NCI-H2227 (cell line): ENCODE data around the gene ZNF664.

ENCODE experiments used
- DNase-seq: peaks from one replicate; lab custom pipeline; 2025; ENCODE audit not compliant: unreplicated experiment; lab: John Stamatoyannopoulos, UW

ZNF664 gene

GRCh38 chr12:124007826-124008570 is 35.0 kb downstream of the ZNF664 start:
- DNase-seq = no peak

GRCh38 chr12:124008595-124008994 is 35.6 kb downstream of the ZNF664 start:
- DNase-seq = no peak

DNA sequence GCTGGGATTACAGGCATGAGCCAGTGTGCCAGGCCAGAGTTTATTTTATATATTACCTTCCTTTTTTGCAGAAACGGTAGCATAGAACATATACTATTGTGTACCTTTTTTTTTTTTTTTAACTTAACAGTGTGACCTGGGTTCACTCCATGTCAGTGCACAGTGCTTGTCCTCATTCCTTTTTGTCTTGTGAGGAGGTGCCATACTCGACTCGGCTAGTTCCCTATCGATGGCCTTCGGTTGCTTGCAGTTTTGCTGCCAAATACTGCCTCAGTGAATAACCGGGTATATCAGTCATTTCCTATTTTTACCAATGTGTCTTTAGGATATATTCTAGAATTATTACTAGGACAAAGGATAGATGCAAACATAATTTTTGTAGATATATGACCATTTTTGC is 36.8 kb downstream of the ZNF664 start:
- no peak for DNase-seq

- no peak for DNase-seq
Measured at GRCh38 chr12:124010687-124011086, 37.7 kb downstream of the ZNF664 start.

DNA sequence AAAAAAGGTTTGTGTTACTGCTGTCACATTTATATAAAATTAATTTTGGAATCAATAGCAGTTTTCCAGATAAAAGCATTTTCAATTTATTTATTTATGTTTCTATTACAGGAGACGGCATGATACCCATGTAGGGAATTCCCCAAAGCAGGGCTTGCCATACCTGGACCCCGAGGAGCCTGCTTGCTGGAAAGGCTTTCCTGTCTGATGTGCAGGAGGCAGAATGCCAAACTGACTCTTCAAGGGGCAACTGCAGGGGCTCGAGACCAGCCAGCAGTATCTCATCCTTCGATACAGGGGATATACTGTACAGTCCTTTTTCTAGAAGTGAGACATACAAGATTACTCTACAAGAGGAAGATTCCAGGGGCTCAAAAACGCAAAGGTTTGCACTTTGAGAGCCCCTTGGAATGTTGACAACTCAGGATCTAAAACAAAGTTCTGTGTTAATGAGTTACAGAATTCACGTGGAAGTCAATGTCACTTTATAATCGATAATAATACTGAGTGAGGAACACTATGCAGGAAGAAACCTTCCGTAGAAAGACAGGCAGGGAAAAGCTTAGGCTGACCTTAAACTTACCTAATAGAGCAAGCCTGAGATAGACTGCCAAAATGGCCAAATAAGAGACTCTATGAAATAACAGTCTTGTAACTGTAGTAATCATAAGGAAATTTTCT is 38.6 kb downstream of the ZNF664 start:
- DNase-seq = no peak

- DNase-seq = no peak
Measured at GRCh38 chr12:124013073-124013472, 40.1 kb downstream of the ZNF664 start.

DNA sequence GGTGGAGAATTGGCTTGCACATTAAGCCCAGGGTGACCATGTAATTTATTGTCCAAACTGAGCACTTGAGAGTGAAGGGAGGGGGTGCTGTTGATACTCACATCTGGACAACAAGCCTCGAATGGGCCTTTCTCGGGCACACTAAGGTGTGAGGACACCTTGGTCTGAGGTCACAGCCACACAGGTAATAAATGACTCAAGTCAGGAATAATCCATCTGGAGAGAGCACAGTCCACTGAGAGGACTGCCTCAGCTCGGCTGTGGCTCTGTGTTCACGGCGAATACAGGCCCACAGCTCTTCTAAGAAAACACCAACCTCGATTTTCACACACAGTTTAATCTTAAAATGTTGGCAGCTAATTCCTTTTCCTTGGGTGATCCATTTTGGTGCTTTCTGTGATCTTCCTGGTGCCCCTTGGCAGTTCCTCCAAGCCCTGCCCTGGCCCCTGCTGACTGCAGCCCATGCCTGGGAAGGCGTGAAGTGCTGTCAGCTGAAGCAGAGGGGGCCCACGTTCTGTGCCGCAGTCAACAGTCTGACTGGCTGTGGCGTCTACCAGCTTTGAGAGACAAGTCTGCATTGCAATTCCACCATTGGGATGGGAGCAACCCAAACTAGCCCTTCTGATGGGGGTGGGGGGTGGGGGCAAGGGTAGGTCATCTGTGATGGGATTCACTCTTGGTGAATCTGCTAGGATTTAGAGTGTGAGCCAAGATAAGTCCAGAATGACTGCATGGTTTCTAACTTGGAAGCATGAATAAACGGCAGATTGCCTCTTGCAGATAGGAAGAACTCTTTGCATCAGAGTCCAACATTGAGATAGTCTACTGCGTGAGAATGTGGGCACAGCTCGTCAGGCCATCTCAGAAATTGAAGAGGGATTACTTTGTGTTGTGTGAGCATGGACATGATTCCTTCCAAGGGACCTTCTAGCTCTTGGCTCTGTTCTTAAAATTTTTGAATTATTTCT is 42.8 kb downstream of the ZNF664 start:
- DNase-seq = no peak

GRCh38 chr12:124017064-124017463 is 44.0 kb downstream of the ZNF664 start:
- DNase-seq = no peak

DNA sequence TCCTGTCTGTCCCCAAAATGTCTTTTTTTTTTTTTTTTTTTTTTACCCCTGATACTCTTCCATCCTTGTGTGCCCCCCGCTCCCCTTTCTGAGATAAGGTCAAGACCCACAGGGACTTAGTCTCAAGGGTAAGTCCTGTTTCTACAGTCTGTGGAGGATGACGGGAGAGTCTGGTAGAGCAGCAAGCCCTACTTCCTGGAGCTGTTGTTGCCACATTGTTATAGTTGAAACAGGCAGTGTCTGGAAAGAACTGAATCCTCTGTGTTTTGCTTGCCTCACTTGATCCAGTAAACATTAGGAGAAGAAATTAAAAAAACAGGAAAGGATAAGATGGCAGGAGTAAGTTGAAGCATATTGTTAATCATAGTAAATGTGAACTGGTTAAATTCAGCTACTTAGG is 45.5 kb downstream of the ZNF664 start:
- DNase-seq = no peak

DNA sequence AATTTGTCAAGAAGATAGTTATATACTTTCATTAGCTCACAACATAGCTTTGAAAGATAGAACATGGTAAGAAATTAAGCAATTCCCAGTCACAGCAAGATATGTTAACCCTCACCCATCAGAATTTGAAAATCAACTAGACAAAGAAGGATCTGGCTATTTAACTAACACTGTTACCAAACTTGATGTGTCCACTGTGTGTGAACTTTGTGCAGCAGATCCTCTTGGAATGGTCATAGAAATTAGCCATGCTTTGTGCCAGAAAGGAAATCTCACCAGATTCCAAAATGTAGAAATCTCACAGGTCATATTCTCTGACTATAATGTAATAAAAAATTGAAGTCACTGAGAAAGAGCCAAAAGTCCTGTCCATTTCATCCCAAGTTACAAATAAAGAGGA is 46.1 kb downstream of the ZNF664 start:
- DNase-seq = no peak

DNA sequence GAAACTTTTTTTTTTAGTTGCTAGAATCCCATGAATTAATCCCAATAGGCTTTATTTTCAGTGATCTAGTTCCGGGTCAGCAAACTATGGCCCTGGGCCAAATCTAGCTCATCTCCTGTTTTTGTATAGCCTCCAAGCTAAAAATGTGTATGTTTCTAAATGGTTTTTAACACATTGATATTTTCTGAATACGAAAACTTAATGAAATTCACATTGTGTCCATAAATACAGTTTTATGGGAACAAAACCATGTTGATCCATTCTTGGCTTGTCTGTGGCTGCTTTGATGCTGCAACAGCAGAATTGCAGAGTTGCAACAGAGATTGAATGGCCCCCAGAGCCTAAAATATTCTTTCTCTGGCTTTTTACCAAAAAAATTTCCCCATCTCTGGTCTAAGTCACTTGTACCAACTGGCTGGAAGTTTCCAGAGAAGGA is 47.5 kb downstream of the ZNF664 start:
- DNase-seq = no peak

DNA sequence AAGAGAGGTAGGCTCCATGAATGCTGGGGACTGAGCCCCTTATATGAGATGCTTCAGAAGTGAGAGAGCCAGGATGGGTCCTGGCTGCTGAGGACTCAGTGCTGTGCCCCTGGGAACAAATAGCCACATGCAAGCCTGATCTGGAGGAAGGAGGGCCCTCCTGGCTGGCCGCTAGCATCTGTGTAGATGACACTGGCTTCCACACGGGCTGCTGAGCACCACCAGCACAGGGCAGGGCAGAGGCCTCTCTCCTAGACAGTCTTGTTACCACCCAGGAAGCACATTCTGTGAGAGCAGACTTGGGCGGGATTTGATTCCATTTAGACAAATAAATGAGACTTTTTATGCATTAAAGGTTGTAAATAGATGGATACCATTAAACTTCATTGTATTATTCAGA is 48.0 kb downstream of the ZNF664 start:
- no peak for DNase-seq

DNA sequence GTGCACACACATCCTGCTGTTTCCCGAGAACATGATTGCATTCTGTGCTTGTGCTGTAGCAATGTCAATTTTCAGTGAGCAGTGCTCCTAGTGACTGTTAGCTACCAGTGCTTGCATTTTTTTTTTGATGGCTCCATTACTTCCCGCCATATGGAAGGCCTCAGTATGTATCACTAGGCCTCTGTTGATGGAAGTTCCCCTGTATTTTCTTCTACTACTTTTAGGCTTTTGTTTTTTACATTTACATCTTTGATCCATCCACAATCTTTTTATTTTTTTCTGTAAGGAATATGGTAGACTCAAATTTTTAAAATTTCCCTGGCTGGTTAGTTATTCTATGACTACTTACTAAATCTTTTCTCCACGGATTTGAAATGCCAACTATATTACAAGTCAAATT is 49.1 kb downstream of the ZNF664 start:
- no peak for DNase-seq

GRCh38 chr12:124024263-124024678 is 51.3 kb downstream of the ZNF664 start:
- DNase-seq = no peak

GRCh38 chr12:124024776-124025175 is 51.8 kb downstream of the ZNF664 start:
- DNase-seq = no peak

DNA sequence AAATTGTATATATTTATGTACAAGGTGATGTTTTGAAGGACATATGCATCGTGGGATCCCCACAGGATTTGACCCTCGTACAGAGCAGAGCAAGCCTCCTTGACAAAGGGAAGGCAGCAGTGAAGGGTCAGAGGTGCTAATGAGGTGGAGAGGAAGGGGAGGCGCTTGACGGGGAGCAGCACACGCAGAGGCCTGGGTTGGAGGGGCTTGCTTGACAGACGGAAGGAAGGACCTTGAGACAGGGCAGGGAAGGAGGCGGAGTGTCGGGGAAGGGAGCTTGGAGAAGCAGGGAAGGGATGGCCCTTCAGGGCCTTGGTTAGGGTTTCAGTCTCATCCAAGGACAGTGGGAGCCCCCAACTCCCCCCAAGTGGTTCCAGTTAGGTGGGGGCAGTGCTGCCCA is 52.6 kb downstream of the ZNF664 start:
- no peak for DNase-seq

DNA sequence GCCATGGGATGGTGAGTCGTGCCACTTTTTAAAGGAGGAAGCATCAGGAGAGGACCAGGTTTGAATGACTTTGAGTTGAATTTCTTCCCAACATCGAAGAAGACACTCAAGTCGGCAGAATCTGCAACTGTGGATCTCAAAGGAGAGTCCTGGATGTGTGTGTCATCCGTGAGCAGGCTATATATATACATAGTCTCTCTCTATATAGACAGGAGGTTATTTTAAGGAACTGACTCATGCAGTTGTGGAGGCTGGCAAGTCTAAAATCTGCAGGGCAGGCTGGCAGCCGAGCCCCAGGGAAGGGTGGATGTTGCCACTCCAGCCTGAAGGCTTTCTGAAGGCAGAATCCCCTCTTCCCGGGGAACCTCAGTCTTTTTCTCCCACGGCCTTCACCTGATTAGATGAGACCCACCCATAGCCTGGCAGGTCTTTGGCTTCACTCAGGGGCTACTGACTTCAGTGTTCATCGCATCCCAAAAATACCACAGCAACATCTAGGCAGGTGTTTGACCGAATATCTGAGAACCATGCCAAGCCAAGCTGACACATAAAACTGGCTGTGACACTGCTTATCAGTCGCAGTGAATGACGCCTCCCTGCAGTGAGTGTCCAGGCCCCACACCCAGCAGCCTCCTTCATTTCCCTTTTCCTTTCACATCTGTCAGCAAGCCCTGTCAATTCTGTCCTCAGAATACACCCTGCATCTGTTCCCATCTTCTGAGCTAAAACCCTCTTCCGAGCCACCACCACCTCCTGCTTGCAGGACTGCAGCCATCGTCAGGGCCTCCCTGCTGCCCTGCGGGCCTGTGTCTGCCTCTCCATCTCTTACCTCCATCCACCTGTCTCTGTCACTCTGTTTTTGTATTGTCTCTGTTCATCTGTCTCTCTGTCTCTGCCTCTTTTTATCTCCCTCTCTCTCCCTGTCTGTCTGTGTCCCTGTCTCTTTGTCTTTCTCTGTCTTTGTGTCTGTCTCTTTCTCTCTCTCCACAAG is 54.0 kb downstream of the ZNF664 start:
- no peak for DNase-seq

DNA sequence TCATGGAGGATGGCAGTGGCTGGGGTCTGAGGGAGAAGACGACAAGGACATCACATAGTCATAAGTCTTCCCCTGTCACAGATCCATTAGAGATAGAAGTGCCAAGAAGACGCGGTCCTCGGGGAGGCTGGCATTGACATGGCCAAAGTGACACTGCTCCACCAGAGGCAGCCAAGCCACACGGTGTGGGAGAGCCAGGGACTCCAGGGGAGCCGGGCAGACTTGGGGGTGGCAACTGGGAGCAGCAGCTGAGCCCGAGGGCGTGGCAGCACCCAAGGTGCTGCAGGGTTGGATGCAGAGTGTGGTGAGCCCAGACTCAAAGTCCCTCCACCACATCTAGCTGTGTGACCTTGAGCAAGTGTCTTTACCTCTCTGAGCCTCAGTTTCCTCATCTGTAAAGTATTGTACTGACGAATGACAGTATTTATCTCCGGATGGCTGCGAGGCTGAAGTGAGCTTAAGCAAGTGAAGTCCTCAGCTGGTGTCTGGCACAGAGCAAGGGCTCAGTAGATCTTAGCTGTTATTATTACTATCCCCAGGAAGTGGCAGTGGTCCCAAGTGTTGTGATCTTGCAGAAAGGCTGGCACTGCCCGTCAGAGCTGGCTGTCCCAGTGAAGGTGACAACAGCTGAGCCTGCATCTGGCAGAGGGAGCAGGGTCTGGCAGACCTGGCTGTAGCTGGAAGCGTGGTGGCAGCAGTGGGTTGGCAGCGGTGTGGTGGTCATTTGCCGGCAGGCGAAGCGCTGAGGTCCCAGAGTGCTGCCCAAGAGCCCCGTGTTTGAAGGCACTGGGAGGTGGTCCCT is 54.9 kb downstream of the ZNF664 start:
- DNase-seq = no peak

DNA sequence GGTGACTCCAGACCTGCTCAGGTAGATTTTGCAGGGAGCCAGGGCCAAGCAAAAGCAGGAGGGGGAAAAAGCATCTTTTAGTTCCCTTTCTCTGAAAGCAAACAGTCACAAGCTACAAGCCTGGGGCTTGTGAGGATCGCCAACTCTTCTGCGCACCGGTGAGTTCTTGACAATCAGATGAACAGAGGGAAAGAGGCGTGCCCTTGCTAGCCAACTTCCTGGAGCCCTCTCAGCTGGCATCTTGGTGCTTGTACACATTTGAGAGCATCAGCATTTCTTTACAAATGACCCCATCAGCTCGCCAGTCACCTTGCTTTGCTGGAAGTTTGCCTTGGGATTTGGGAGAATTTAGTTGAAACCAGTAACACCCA is 55.5 kb downstream of the ZNF664 start:
- DNase-seq = no peak

DNA sequence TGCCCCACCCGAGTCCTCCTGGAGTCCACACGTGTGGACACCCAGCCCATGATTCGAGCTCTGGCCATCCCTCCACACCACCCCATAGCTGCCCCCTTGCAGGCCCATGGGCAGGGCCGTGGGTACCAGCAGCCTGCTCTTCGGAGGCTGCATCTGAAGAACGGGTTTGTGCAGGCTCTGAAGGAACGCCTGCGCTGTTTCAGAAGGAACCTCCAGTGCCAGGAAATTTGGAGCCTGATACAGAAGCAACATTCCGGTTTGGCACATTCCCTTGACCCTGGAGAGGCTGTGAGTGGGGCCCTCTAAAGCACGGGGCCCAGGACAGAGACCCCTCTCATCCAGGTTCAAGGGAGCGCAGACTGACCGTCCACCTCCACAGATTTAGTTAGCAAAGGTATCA is 57.0 kb downstream of the ZNF664 start:
- no peak for DNase-seq
